Hypothalamus (tissue), 51 donors: ENCODE results near the gene LRP1B.
A peak's percentile ranks its signal among the peaks of the same experiment; 100 is the strongest.
"Not testable (repeated sequence)": the region's sequence is repeated elsewhere in the genome, so short reads cannot be mapped to it uniquely, and the experiment has no call there.

Experiments used
- DNase-seq, 51 donors: peaks; one replicate each; lab custom pipeline; 2025; lab: John Stamatoyannopoulos, UW

The LRP1B gene

DNA sequence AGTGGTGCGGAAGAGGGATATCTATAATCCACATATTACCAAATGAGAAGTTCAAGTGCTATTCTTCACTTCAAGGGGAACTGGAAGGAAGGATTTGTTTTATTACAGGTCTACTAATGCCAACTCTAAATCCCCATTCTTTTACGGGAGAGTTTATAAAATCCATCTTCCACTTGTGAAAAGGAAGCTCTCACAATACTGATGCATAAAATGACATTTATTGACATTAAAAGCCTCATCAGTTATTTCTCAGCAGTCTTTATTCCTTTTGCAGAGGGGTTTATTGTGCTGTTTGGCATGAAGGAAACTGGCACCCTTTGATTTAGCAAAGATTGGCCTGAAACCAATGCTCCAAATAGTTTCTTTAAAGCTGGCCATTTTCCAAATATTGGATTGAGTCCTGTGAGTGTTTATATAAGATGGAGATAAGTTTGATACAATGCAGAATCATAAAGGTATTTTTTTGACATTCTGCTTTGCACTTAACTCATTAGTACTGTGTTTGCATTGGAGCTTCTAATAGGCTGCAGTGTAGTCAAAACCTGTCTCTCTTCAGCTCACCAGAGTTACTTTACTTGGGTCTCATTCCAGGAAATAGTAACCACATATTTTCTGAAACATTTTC is 26.6 kb downstream of the LRP1B start:
- DNase-seq: no peak

DNA sequence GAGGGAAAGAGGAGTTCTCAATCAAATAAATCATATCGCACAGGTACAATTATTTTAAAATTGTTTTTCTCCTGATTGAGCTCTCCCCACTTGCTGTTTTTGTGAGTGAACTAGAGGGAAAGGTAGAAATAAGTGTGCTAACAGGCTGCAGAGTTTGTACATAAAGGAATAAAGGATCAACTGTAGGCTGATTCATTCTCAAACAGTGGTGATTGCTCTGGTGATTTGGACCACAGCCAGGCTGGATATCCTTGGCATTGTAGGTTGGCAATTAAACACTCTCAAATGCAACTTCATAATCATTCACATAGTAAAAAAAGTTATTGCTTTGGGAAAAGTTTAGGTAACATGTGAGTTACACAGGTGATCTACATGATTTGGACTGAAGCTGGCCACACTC is 29.8 kb downstream of the LRP1B start:
- DNase-seq: peak in 1 of 51 donors; percentile 14

DNA sequence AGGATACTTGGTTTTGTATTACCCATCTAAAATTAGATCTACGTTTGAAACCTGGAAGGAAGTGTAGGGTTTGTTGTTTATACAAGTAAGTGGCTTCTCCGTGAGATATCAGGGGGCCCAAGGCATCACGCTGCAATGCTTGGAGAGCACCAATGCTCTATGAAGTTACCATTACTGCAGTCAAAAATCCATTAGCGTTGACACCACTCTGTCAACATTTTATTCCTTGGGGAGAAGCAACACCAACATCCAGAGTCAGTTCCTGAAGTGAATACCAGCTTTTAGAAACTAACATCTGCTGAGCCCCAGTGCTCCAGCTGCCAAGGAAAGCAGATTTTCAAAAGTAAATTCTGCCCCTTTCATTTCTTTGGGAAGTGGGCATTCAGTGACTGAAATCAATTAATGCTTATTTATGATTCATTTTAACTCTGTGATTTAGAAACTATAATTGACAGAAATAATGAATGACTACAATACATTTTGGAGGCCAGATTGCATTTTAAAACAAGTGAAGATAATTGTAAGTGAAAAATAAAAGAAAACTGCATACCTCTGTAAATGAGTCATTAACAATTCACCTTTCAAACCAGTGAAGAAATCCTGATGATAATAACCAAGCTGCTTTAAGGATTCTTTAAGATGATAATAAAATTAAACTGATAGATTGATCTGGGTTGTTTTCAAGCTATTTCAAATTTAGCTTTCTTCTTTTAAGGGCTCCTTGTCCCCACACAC is 30.5 kb downstream of the LRP1B start:
- no peak for DNase-seq

DNA sequence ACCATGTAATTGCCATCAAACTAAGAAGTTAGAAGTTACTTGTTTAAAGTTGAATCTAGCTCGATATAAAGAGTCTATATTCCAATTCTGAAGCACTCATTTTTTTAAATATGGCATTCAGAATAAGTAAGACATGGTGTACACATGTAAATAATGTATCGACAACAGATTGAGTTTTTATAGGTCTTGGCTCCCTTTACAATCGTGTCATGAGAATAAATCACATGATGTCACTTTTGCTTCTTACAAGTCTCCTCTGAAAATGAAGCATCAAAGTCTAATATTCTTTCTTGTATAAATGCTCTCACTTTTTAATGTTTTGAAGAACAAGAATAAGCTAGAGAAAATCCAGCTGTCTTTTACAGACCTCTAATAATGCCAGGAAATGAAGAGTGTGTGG is 33.1 kb downstream of the LRP1B start:
- DNase-seq: no peak

DNA sequence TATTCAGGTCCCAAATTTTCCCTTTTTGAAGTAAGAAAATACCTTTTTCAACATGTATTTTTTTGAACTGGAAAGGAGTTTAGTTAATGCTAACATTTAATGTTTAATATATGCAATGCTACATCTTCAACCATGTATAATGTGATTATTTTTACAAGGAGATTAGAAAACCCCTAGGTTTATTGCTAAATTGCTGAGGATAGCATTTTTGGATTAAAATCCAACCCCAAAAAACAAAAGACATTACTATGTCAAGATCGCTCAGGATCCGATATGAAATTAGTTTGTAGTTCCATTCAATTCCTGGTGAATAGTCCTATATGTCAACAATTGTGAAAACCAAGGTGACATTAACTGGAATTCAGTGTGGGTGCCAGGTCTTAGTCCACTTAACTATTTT is 35.2 kb downstream of the LRP1B start:
- DNase-seq: no peak

DNA sequence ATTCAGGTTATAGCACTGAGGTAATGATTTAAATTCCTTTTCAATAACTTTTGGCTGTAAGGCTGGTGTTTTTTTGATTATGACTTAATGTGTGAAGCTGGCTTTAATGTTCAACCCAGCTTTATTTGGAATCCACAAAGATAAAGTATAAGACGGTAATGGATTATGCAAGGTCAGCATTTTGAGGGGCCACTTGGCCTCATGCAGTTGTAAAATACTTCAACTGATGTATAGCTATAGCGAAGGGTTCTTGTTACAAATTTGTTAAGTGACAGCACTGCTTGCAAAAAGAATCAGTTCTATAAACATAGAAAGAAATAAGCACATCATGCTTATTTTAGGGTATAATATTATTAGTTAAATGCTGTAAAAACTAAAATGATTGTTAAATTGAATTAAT is 36.6 kb downstream of the LRP1B start:
- DNase-seq: no peak

DNA sequence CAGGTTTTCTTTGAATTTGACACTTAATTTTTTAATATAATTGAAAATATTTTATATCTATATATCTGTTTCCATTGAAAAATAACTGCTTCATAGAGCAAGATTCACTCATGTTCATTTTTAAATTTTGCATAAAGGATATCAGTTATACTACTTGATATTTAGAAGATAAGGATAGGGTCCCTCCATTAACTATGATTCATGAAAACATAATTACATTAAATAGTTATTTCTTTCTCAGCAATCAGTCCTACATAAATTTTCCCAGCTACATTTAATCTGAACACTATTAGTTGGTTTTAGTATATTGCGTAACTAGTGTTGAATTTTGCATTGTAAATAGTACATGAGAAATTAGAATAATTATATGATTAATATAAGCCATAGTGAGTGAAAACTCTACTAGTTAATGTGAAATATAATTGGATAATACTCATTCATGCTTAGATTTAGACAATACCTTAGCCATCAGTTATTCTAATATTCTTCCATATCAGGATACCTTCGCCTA is 42.7 kb downstream of the LRP1B start:
- no peak for DNase-seq

DNA sequence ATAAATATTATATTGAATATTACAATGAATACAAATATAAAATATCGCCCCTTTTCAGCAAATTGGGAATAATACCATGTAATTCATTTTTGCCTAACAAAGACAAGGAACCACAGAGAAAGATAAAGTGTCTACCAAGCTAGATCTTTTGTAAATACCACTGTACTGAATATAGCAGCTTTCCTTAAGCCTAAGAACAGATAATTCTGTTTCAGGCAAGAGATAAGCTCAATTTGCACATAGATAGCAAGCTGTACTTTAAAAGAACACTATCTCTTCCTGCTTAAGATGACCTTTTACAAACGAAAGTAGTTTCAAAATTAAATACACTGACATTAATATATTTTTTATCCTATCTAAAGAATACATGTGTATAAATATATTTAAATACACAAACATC is 43.2 kb downstream of the LRP1B start:
- DNase-seq: not testable (repeated sequence)

DNA sequence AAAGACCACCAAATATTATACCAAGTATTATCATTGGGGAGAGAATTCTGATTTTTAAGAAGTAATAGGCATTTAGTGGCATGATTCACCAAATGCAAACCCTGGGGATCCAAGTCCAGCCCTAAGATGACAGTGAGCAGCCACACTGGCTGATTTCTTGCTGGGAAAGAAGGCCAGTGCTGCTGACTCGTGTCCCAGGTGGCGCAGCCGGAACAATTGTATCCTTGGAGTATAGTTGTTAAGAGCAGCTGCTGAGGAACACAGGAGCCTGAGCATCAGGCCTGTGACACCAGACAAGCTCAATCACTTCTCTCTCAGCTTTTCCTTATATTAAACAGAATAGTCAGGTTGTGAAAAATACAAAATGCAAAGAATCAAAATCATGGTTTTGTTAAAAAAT is 48.4 kb downstream of the LRP1B start:
- DNase-seq: peak in 1 of 51 donors; percentile 1

DNA sequence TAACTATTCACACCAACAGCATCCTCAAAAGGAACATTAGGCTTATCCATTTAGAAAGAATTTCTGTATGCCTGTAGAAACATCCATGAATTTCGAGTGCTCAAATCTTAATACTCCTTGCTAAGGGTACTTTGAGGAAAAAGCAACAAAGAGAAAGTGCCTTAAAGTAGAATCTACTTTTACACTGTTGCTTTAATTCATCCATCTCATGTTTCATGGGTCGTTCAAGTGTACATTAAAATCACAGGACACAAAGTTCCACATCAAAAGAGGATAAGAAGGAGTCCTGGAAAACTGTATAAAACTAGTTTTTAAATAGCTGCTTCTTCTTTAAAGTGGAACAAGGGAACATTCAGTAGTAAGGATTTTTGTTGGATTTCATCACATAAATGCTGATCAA is 54.5 kb downstream of the LRP1B start:
- DNase-seq: no peak

DNA sequence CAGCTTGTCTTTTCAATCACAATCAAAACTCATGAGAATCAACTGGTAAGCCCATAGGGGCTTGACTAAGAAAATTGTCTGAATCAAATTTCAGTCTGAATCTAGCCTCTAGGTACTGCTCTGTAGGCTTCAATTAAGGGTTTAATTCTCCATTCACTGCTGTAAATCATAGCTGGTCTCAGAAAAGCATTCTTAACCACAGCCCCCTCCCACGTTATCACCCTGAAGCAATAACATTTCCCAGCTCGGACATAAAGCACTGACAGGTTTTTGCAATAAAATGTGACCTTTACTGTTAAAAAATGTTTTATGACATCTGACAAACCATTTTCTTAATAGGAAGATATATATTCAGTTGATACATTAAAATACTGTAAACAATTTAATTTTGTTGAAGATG is 55.0 kb downstream of the LRP1B start:
- DNase-seq: no peak

DNA sequence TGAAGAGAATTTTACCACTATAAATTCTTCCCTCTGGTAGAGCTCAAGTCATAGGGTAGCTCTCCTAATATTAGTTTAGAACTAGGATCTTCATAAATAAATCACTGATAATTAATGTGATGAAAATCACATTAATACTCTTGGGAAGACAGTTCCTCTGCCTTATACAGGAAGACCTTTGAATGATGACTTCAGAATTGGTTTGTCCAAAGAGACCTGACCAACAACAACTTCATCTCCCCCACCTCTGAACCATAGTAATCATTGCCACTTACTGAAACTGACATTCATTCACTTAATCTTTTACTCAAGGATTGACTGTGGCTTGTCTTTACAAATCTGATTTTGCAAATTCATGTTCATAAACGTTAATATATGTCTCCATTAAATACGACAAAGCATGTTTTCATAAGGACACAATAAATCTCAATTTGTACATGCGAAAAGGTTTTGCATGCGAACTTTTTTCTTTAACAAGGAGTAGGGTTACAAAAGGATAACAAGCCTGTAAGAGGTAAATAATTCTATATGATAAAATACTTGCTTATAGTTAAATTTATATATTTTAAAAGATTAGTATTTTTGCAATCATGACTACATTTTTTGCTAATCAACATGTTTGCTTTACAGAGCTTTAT is 61.4 kb downstream of the LRP1B start:
- no peak for DNase-seq

DNA sequence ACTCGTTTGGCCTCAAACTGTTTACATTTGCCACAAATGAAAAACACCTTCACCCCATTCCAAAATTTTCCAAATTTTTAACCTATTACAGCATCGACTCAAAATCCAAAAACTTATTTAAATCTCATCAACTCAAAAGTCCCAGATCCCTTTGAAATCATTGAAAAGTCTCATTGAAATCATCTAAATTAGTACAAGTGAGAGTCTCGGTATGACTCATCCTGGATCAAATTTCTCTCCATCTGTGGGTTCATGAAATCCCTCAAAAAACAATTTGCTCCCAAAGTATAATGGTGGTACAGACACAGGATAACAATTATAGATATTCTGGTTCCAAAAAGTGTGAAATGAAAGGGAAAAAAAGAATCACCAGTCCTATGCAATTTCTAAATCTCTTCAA is 65.1 kb downstream of the LRP1B start:
- DNase-seq: no peak

DNA sequence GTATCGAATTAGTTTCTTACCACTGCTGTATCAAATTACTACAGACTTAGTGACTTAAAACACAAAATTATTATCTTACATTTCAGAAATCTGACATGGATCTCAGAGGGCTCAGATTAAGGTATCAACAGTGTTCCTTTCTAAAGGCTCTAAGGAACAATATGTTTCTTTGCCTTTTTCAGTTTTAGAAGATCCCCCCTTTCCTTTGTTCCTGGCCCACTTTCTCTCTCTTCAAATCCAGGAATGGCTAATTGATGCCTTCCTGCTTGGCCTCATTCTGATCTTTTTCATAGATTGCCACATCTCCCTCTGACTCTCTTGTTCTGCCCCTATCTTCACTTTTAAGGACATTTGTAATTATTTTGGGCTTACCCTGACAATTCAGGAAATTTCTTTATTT is 65.7 kb downstream of the LRP1B start:
- no peak for DNase-seq

DNA sequence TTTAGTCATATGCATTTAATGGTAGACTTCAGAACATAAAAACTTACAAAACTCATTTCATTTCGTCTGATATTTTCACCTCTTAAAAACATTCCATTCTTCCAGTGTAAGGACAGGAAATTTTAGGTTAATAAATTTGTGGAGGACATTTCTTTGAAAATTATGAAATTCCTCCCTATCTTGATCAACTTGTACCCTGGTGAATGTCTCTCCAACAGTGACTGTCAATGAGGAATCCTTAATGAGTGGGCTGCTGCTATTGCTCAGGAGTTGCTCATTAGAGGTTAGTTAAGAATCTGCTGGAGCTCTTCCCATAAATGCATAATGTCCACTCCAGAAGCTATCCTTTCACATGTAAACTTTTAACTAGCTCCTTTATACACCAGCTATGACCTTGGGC is 69.1 kb downstream of the LRP1B start:
- DNase-seq: no peak

DNA sequence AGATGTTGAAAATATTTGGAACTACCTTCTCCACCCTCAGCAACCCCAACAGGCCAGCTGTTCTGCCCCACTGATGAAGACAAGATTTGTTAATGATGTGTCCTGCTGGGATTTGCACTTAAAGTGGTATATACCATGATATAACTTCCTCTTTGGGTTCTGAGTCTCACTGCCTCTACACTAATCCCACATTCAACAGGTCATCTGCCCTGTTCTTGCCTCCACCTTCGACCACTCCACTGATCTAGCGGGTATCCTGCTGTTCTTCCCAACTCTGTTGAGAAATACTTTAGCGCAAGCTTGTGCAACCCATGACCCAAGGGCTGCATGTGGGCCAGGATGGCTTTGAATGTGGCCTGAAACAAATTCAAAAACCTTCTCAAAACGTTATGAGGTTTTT is 72.7 kb downstream of the LRP1B start:
- no peak for DNase-seq

DNA sequence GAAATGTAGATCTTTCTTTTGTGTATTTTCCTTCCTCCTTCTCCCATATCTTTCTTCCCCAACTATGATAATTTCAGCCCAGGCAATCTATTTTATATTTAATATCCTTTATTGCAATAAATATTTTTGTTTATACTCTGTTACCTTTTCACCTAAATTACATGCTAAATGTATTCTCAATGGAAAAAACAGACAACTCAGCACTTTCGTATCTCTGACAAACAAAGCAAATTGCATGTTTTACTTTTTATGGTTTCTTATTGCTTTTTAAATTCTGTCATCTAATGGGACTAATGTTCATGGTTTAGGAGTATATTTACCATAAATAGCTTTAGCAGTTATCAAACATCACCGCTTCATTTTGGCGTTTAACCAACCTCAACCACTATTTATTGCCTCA is 74.0 kb downstream of the LRP1B start:
- DNase-seq: no peak

DNA sequence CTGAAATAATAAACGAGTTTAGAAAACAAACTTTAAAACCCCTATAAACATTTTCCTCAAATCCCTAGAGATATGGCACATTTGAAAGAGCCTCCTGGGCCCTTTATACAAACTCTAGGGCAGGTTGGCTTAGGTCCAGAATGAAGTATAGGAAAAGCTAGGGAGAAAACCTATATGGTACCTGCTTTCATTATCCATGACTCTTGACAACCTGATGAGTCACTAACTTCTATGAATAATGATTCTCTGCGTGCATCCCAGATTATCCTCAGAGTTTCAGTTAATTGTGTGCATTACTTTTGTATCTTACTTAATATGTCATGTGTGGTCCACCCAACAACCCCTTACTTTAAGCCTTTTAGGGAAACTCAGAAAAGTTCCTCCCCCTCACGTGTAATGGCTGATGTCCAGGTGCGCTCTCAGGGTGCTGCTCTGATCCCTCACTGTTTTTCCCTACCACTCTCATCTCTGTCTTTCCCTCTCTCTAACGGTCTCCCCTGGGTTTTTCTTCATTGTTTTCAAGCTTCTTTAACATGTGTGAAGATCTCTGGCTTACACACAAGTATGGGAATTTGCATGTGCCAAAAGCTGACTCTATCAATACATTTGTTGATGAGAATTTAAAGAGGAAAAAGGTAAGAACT is 78.5 kb downstream of the LRP1B start:
- no peak for DNase-seq

DNA sequence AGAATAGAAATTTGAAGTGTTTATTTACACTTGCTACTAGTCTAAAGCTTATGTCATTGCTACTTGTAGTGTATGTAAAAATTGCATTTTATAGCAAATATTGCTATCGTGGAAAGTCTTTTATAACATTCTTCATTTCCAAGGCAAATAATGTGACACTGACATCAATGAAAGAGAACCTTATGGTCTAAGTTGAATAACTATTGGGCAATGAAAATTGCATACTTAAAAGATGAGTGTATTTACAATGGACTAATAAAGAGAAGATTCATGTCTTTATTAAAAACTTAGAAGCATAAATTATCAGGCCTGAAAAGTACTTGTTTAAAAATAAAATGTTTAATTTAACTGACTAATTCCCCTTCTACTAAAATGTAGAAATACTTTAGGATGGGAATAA is 82.2 kb downstream of the LRP1B start:
- no peak for DNase-seq

DNA sequence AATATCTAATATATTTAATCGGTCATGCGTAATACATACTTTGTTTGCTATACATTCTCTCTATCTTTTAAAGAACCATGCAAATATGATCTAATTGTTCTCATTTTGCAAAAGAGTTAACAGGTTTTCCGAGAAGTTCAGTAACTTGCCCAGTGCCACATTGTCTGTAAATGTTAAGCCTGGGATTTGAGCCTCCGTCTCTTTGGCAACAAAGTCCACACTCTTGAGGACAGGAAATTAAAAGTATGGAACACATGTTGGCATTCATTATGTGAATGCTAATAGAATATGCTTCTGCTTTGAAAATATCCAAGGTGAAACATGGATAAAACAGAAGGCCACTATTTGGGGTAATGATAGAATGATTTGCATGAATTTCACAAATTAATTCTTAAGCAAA is 85.2 kb downstream of the LRP1B start:
- DNase-seq: no peak

DNA sequence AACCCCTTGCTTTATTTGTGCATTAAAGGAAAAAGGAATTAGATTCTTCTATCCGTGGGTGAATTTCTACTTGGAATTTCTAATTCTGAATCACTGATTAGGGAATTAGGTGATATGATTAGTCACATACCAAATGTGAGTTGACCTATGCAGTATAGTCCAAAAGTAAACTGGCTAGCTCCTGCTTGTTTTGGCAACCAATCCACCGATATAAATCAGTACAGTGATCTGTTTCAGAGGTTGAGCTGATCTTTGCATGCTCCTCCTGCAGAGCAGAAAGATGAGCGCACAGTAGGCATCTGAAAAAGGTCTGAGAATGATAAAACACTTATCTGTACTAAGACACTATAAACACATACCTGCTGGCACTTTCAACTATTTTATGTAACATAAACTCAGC is 86.6 kb downstream of the LRP1B start:
- DNase-seq: no peak
